Ovary (tissue), 3 donors: ENCODE results near the gene HP.

Source experiments
- EP300 ChIP-seq: sonication (generic); formaldehyde crosslinking; IDR thresholded peaks from one replicate; pipeline ENCODE4 v1.6.1; 2017; ENCODE audit warnings: antibody characterized with exemption
- POLR2A ChIP-seq: fragments of 450-650 bp; IDR thresholded peaks from one replicate; pipeline ENCODE4 v1.6.1; 2017; ENCODE audit warnings: antibody characterized with exemption, mild to moderate bottlenecking, moderate library complexity
- TF ChIP-seq, protein P1 (sequence below), 3 donors: fragments of 450-650 bp in 2 of 3; fragments of 200-600 bp in 1 of 3; IDR thresholded peaks; one replicate each; pipeline versions ENCODE4 v1.5.1 to v1.8.0; 2016 to 2022; ENCODE audit warnings: antibody characterized with exemption in 3 of 3, mild to moderate bottlenecking in 1 of 3
- donor health status: DM: no; HTN: no; CAD: no.

DNA sequence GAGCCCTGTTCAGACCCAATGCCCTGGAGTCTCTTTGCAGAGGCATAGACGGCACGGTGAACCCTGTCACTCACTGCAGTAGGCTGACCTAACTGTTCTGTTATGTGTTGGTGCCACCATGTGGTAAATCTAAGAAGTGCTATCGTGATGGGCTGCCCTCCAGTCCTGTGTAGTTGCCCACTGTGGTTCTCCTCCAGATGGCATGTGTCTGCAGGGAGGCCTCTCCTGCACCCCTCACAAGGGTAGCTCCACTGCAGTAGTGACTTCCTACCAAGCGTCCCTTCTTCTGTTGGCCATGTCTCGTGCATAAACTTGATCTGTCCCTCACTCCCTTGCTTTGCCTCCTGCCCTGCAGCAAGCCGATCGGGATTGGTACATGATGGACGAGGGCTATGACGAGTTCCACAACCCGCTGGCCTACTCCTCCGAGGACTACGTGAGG is 45.1 kb downstream of the HP start:
- no peak for TF ChIP-seq POLR2A
- TF ChIP-seq, protein P1, sequence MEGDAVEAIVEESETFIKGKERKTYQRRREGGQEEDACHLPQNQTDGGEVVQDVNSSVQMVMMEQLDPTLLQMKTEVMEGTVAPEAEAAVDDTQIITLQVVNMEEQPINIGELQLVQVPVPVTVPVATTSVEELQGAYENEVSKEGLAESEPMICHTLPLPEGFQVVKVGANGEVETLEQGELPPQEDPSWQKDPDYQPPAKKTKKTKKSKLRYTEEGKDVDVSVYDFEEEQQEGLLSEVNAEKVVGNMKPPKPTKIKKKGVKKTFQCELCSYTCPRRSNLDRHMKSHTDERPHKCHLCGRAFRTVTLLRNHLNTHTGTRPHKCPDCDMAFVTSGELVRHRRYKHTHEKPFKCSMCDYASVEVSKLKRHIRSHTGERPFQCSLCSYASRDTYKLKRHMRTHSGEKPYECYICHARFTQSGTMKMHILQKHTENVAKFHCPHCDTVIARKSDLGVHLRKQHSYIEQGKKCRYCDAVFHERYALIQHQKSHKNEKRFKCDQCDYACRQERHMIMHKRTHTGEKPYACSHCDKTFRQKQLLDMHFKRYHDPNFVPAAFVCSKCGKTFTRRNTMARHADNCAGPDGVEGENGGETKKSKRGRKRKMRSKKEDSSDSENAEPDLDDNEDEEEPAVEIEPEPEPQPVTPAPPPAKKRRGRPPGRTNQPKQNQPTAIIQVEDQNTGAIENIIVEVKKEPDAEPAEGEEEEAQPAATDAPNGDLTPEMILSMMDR (IDR thresholded peaks at IDR 0.05) = peak in 1 of 3 donors; percentile 18
- no peak for TF ChIP-seq EP300
